DMS53 treated with DMSO at 0.1 percent for 48 hours (cell line): ENCODE data around the gene MTHFD1L.
"Not testable (repeated sequence)": the region's sequence is repeated elsewhere in the genome, so short reads cannot be mapped to it uniquely, and the experiment has no call there.

Experiments used
- DNase-seq: peaks from one replicate; lab custom pipeline; 2025; ENCODE audit not compliant: unreplicated experiment; lab: John Stamatoyannopoulos, UW

Gene MTHFD1L

GRCh38 chr6:151113641-151114040, 248.1 kb downstream of the MTHFD1L start:
- DNase-seq, result no peak

- no peak for DNase-seq
Measured at GRCh38 chr6:151118461-151119123, 253.1 kb downstream of the MTHFD1L start.

GRCh38 chr6:151119823-151120524, 254.5 kb downstream of the MTHFD1L start:
- no peak for DNase-seq

- no peak for DNase-seq
Measured at GRCh38 chr6:151121900-151122299, 256.4 kb downstream of the MTHFD1L start.

GRCh38 chr6:151123641-151124040, 258.1 kb downstream of the MTHFD1L start:
- not testable (repeated sequence) for DNase-seq

- DNase-seq, result not testable (repeated sequence)
Measured at GRCh38 chr6:151125242-151125641, 259.7 kb downstream of the MTHFD1L start.

- not testable (repeated sequence) for DNase-seq
Measured at GRCh38 chr6:151125651-151126416, 260.3 kb downstream of the MTHFD1L start.

- not testable (repeated sequence) for DNase-seq
Measured at GRCh38 chr6:151126417-151126724, 260.9 kb downstream of the MTHFD1L start.

- DNase-seq, result not testable (repeated sequence)
Measured at GRCh38 chr6:151127133-151127798, 261.8 kb downstream of the MTHFD1L start.

- DNase-seq, result no peak
Measured at GRCh38 chr6:151128763-151129370, 263.4 kb downstream of the MTHFD1L start.

GRCh38 chr6:151130329-151130728, 264.8 kb downstream of the MTHFD1L start:
- no peak for DNase-seq

- no peak for DNase-seq
Measured at GRCh38 chr6:151131324-151132007, 266.0 kb downstream of the MTHFD1L start.

- no peak for DNase-seq
Measured at GRCh38 chr6:151136141-151136755, 270.7 kb downstream of the MTHFD1L start.

GRCh38 chr6:151137542-151137941, 272.0 kb downstream of the MTHFD1L start:
- no peak for DNase-seq

GRCh38 chr6:151139524-151139923, 274.0 kb downstream of the MTHFD1L start:
- no peak for DNase-seq

GRCh38 chr6:151140767-151141166, 275.3 kb downstream of the MTHFD1L start:
- DNase-seq, result no peak

- DNase-seq, result no peak
Measured at GRCh38 chr6:151141685-151142084, 276.2 kb downstream of the MTHFD1L start.

GRCh38 chr6:151142676-151143075, 277.2 kb downstream of the MTHFD1L start:
- DNase-seq, result no peak

GRCh38 chr6:151143337-151143736, 277.8 kb downstream of the MTHFD1L start:
- no peak for DNase-seq

- no peak for DNase-seq
Measured at GRCh38 chr6:151143806-151144205, 278.3 kb downstream of the MTHFD1L start.
